Activated CD4-positive, alpha-beta T cell treated with anti-CD3 and anti-CD28 coated beads, Interleukin-2, amount 50 U/mL, for 48 hours (primary cell): ENCODE measurements around the gene CIB2.

Experiments
- DNase-seq, 2 experiments: peaks; one replicate each; pipeline ENCODE4 v3.0.0-alpha.2; 2020

Gene CIB2

DNA sequence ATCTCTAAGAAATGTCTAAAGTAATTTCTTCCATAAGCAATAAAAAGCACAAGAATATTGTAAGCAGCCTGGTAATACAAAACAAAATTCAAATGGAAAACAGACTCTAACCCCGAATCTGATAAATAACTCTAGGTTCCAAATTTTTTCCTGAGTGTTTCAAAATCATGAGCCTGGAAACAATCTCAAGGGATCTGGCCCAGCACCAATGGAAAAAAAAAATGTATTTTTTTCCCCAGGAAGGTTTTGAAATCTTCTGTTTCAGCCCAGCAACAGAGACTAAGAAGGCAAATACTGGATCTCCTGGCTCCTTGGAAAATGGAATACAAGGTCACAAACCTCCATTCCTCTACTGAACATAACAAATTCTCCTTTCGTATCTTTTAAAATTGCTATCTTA lies 66.7 kb downstream of the CIB2 start:
- DNase-seq: no peak

DNA sequence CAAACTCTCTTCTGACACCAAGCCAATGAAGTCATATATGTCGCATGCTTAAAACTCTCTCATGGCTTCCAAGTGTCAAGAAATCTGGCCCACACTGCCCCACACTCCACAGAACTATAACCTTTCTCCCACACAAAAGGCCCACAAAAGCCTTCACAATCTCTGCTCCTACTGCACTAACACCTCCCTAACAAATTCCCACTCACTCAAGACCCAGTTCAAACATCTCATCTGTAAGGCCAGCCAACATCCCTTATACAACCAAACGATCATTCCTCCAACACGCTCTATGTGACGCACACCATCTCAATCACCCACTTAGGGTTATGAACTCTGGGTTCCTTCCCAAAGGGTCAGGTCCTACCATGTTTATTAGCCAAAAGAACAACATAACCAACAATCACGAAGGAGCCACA lies 67.3 kb downstream of the CIB2 start:
- DNase-seq: no peak

DNA sequence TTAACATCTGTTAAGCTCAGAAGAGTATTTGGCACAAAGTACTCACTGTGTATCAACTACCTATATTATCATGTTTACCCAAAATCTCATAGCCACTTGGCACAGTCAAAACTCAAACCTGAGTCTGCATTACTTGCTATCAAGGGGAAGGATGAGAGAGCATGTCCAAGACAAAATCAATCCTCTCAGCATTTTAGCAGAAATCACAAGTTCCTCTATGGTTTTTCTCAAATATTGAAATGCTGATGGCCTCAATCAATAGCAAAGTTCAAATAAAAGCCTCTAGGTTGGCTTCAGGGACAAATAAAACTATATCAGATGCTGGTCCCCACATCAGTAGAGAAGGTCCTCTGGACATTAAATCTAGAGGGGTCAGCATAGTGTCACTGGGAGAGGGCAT lies 68.0 kb downstream of the CIB2 start:
- DNase-seq: no peak

GRCh38 chr15:78061963-78062427 lies 69.2 kb downstream of the CIB2 start:
- DNase-seq: peak in 1 of 2 experiments; percentile 44

DNA sequence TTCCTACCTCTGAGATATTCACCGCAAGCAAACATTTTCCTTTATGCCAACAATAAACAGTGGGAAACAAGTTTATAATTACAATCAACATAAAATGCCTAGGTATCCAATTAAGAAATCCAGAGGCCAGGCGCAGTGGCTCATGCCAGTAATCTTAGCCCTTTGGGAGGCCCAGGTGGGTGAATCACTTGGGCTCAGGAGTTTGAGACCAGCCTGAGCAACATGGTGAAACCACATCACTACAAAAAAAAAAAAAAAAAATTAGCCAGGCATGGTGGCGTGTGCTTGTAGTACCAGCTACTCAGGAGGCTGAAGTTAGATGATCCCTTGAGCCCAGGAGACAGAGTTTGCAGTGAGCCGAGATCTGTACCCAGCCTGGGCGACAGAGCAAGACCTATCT lies 71.0 kb downstream of the CIB2 start:
- DNase-seq: peak in 1 of 2 experiments; percentile 46

- no peak for DNase-seq
Measured at GRCh38 chr15:78059110-78059839, 72.0 kb downstream of the CIB2 start.

GRCh38 chr15:78058401-78058935 lies 72.8 kb downstream of the CIB2 start:
- no peak for DNase-seq

- no peak for DNase-seq
Measured at GRCh38 chr15:78057803-78058202, 73.4 kb downstream of the CIB2 start.

DNA sequence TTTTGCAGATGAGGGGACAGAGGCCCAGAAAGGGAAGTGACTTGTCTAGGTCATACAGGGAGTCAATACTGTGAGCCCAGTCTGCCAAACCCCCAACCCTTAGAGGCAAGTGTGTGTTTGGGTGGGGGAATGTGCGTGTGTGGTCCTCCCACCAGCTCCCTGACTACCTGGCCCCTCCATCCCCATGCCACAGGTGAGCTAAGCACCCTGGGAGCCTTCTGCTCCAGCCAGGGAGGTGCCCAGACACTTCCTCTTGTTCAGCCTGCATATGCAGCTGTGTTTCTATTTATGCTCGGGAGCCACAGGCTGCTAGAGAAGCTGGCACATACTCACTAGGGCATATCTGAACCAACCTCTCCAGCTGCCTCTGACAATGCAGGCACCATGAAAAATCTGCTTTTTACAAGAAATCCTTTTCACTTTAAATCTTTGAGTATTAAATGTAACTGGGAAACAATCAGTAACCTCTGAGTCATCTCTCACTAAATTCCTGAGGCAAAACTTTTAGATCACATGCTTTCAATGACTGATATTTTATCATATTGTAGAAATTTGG lies 74.5 kb downstream of the CIB2 start:
- no peak for DNase-seq

GRCh38 chr15:78055919-78056713 lies 75.1 kb downstream of the CIB2 start:
- peak in 1 of 2 experiments; percentile 36 for DNase-seq

DNA sequence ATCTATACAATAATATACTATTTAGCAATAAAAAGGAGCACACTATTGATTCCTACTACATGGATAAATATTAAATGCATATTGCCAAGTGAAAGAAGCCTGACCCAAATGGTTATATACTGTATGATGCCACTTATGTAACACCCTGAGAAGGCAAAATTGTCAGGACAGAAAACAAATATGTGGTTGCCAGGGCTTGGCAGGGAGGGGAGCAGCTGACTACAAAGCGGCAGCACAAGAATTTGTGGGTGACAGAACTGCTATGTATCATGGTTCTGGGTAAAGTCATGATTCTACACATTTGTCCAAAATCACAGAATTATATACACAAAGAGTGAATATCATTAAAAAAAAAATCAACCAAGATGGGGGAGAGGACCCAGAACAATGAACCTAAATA lies 76.3 kb downstream of the CIB2 start:
- no peak for DNase-seq
